ENCODE measurements around the gene ARHGAP32. TPM values are rescaled to one million over a fixed set of nuclear protein-coding genes. Genes with fewer than 3 reads are reported as not detected.

The ARHGAP32 gene
- total RNA-seq, 1 experiment from 2014 or later = 27.8 TPM

DNA sequence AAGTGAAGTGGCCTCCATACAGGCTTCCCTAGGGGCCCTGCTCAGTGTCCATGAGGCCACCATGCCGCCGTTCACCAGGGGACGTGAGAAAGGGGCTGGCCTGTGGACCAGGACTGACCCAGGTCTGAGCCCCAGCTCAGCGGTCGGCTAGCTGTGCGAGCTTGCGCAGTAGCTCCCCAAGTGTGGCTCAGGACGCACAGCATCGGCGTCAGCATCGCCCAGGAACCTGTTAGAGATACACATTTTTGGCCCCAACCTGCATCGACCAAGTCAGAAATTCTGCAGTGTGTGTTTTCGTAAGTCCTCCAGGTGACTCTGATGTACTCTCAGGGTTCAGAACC, 249.9 kb downstream of the ARHGAP32 start:
- H3K36me3 ChIP-seq (ENCODE audit: control insufficient read depth in 1 of 2, insufficient read depth in 2 of 2, low read length in 2 of 2) = no peaks in the 10 kb centered on the region
- H3K9me2 ChIP-seq (ENCODE audit: insufficient read depth) = no peaks in the 10 kb centered on the region
- no peak for ATAC-seq
- H3K4me3 ChIP-seq (replicated peaks in 1 of 2; ENCODE audit: low read depth in 1 of 2, low read length in 2 of 2) = no peak overlapping the region
- TF ChIP-seq RAD21 (IDR thresholded peaks at IDR 0.05; ENCODE audit: low read depth) = no peak
- TF ChIP-seq, protein P1, sequence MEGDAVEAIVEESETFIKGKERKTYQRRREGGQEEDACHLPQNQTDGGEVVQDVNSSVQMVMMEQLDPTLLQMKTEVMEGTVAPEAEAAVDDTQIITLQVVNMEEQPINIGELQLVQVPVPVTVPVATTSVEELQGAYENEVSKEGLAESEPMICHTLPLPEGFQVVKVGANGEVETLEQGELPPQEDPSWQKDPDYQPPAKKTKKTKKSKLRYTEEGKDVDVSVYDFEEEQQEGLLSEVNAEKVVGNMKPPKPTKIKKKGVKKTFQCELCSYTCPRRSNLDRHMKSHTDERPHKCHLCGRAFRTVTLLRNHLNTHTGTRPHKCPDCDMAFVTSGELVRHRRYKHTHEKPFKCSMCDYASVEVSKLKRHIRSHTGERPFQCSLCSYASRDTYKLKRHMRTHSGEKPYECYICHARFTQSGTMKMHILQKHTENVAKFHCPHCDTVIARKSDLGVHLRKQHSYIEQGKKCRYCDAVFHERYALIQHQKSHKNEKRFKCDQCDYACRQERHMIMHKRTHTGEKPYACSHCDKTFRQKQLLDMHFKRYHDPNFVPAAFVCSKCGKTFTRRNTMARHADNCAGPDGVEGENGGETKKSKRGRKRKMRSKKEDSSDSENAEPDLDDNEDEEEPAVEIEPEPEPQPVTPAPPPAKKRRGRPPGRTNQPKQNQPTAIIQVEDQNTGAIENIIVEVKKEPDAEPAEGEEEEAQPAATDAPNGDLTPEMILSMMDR (IDR thresholded peaks at IDR 0.05 in 2 of 3, conservative IDR thresholded peaks at IDR 0.05 in 1 of 3; ENCODE audit: borderline replicate concordance in 1 of 3, insufficient read depth in 1 of 3, low read depth in 2 of 3, low read length in 2 of 3) = no peak
- TF ChIP-seq SIN3A (IDR thresholded peaks at IDR 0.05; ENCODE audit: low read depth) = no peak
- TF ChIP-seq ZFX (IDR thresholded peaks at IDR 0.05) = no peak
- TF ChIP-seq POLR2AphosphoS5 (IDR thresholded peaks at IDR 0.05; ENCODE audit: low read depth, low read length) = no peak
- TF ChIP-seq JUND (IDR thresholded peaks at IDR 0.05) = no peak
- TF ChIP-seq POLR2A (IDR thresholded peaks at IDR 0.05; ENCODE audit: borderline replicate concordance, extremely low read depth, insufficient read depth, insufficient read length) = no peak
- no peak for TF ChIP-seq SRF (IDR thresholded peaks at IDR 0.05; ENCODE audit: low read depth)
- no peak for TF ChIP-seq FOSL1 (IDR thresholded peaks at IDR 0.05; ENCODE audit: low read depth)
- no peak for TF ChIP-seq ZNF274 (IDR thresholded peaks at IDR 0.05; ENCODE audit: low read depth, low read length)
- no peak for TF ChIP-seq EGR1 (IDR thresholded peaks at IDR 0.05; ENCODE audit: low read depth)
- TF ChIP-seq YY1 (IDR thresholded peaks at IDR 0.05; ENCODE audit: extremely low read depth, insufficient replicate concordance, low read depth, low read length) = no peak
- TF ChIP-seq, protein P2, sequence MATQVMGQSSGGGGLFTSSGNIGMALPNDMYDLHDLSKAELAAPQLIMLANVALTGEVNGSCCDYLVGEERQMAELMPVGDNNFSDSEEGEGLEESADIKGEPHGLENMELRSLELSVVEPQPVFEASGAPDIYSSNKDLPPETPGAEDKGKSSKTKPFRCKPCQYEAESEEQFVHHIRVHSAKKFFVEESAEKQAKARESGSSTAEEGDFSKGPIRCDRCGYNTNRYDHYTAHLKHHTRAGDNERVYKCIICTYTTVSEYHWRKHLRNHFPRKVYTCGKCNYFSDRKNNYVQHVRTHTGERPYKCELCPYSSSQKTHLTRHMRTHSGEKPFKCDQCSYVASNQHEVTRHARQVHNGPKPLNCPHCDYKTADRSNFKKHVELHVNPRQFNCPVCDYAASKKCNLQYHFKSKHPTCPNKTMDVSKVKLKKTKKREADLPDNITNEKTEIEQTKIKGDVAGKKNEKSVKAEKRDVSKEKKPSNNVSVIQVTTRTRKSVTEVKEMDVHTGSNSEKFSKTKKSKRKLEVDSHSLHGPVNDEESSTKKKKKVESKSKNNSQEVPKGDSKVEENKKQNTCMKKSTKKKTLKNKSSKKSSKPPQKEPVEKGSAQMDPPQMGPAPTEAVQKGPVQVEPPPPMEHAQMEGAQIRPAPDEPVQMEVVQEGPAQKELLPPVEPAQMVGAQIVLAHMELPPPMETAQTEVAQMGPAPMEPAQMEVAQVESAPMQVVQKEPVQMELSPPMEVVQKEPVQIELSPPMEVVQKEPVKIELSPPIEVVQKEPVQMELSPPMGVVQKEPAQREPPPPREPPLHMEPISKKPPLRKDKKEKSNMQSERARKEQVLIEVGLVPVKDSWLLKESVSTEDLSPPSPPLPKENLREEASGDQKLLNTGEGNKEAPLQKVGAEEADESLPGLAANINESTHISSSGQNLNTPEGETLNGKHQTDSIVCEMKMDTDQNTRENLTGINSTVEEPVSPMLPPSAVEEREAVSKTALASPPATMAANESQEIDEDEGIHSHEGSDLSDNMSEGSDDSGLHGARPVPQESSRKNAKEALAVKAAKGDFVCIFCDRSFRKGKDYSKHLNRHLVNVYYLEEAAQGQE (IDR thresholded peaks at IDR 0.05; ENCODE audit: low read depth) = no peak
- TF ChIP-seq, protein P3, sequence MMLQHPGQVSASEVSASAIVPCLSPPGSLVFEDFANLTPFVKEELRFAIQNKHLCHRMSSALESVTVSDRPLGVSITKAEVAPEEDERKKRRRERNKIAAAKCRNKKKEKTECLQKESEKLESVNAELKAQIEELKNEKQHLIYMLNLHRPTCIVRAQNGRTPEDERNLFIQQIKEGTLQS (IDR thresholded peaks at IDR 0.05) = no peak
- TF ChIP-seq TCF7L2 (IDR thresholded peaks at IDR 0.05; ENCODE audit: borderline replicate concordance, extremely low read depth, insufficient read depth, insufficient read length) = no peak
- no TSS peak for BruUV-seq (replicated peaks)
- H3K9ac ChIP-seq (ENCODE audit: low read length) = no peak overlapping the region
- no peaks in the 10 kb centered on the region for H3K79me2 ChIP-seq (ENCODE audit: insufficient read depth, low read length)
- intact Hi-C loops (cut with micrococcal nuclease) = no loop called here
- RAD21 ChIA-PET (ENCODE audit: low non-redundant PET in 1 of 2, low total read pairs in 2 of 2, uncharacterized antibody in 2 of 2, unreplicated experiment in 2 of 2) = no interaction called here
- CTCF ChIA-PET = no interaction called here
- H4K20me1 ChIP-seq (ENCODE audit: insufficient read depth) = no peaks in the 10 kb centered on the region
- H2AFZ ChIP-seq (ENCODE audit: low read depth, low read length, poor library complexity, severe bottlenecking) = no peak overlapping the region
- no peak for DNase-seq (ENCODE audit: low read depth, low spot score)
- no peak overlapping the region for H3K4me2 ChIP-seq (ENCODE audit: low read length)
- no peaks in the 10 kb centered on the region for H3K9me3 ChIP-seq (ENCODE audit: control insufficient read depth in 1 of 2, insufficient read depth in 1 of 2, low read depth in 1 of 2, low read length in 2 of 2)
- POLR2A ChIA-PET = no interaction called here
- no peak overlapping the region for H3K27ac ChIP-seq (ENCODE audit: low read depth, low read length)
- H3K27me3 ChIP-seq (ENCODE audit: insufficient read depth, low read length) = no peaks in the 10 kb centered on the region
- H3K4me1 ChIP-seq (ENCODE audit: control insufficient read depth in 1 of 2, insufficient read depth in 2 of 2, low read length in 2 of 2) = no peaks in the 10 kb centered on the region
